Liver (tissue), 9 donors: ENCODE data around the gene TPPP3. TPM values are rescaled to one million over a fixed set of nuclear protein-coding genes. Genes with fewer than 3 reads are reported as not detected.

Experiments
- DNase-seq: peaks from one replicate; pipeline ENCODE4 v3.0.0-alpha.2; 2017; ENCODE audit warnings: low spot score
- H3K27ac ChIP-seq, 2 donors: one replicate each; pipeline ENCODE4 v1.7.0; 2013; ENCODE audit warnings: inconsistent platforms in 2 of 2, low read length in 2 of 2, control low read depth in 1 of 2, low read depth in 1 of 2, mild to moderate bottlenecking in 1 of 2
- H3K27me3 ChIP-seq, 4 donors: one replicate each; pipeline versions ENCODE4 v1.6.1 to v1.7.0; 2013; ENCODE audit warnings: low read length in 3 of 4, inconsistent platforms in 1 of 4, mild to moderate bottlenecking in 1 of 4, moderate library complexity in 1 of 4; ENCODE audit not compliant: control insufficient read depth in 4 of 4, insufficient read depth in 4 of 4
- H3K36me3 ChIP-seq, 4 donors: one replicate each; pipeline versions ENCODE4 v1.6.1 to v1.7.0; 2013; ENCODE audit warnings: low read length in 3 of 4, mild to moderate bottlenecking in 3 of 4, low read depth in 1 of 4, moderate library complexity in 1 of 4; ENCODE audit not compliant: control insufficient read depth in 4 of 4, insufficient read depth in 3 of 4
- H3K4me1 ChIP-seq, 4 donors: one replicate each; pipeline versions ENCODE4 v1.6.1 to v1.7.0; 2013; ENCODE audit warnings: low read length in 3 of 4, mild to moderate bottlenecking in 3 of 4, moderate library complexity in 1 of 4; ENCODE audit not compliant: control insufficient read depth in 4 of 4, insufficient read depth in 4 of 4
- H3K4me3 ChIP-seq, 3 donors: one replicate each; pipeline versions ENCODE4 v1.6.1 to v1.7.0; 2013; ENCODE audit warnings: low read length in 3 of 3, control low read depth in 1 of 3, low read depth in 1 of 3, mild to moderate bottlenecking in 1 of 3
- H3K9ac ChIP-seq, 2 donors: one replicate each; pipeline ENCODE4 v1.7.0; 2013; ENCODE audit warnings: low read length in 2 of 2, mild to moderate bottlenecking in 2 of 2, moderate library complexity in 2 of 2, control low read depth in 1 of 2, low read depth in 1 of 2
- H3K9me3 ChIP-seq, 4 donors: one replicate each; pipeline versions ENCODE4 v1.6.1 to v1.7.0; 2013; ENCODE audit warnings: low read length in 3 of 4; ENCODE audit not compliant: control insufficient read depth in 4 of 4
- EGR1 ChIP-seq, 2 donors: IDR thresholded peaks; 2 replicates each; pipeline ENCODE4 v1.6.1; 2016 to 2018; ENCODE audit warnings: antibody characterized with exemption in 2 of 2, low read depth in 2 of 2
- FOXA1 ChIP-seq: IDR thresholded peaks from 2 replicates; pipeline ENCODE4 v1.6.1; 2016; ENCODE audit warnings: antibody characterized with exemption
- FOXA2 ChIP-seq: IDR thresholded peaks from 2 replicates; pipeline ENCODE4 v1.6.1; 2016; ENCODE audit warnings: antibody characterized with exemption
- GABPA ChIP-seq, 2 donors: IDR thresholded peaks in 1 of 2; conservative IDR thresholded peaks in 1 of 2; 2 replicates each; pipeline ENCODE4 v1.6.1; 2016; ENCODE audit warnings: antibody characterized with exemption in 2 of 2, mild to moderate bottlenecking in 1 of 2, moderate library complexity in 1 of 2
- HNF4A ChIP-seq, 2 donors: conservative IDR thresholded peaks; 2 replicates each; pipeline ENCODE4 v1.6.1; 2016; ENCODE audit warnings: antibody characterized with exemption in 2 of 2, mild to moderate bottlenecking in 2 of 2
- HNF4G ChIP-seq: IDR thresholded peaks from 2 replicates; pipeline ENCODE4 v1.6.1; 2016; ENCODE audit warnings: antibody characterized with exemption
- JUND ChIP-seq, 2 donors: IDR thresholded peaks; 2 replicates each; pipeline ENCODE4 v1.6.1; 2016; ENCODE audit warnings: antibody characterized with exemption in 2 of 2
- NR2F2 ChIP-seq: IDR thresholded peaks from 2 replicates; pipeline ENCODE4 v1.6.1; 2016; ENCODE audit warnings: antibody characterized with exemption
- RAD21 ChIP-seq, 2 donors: IDR thresholded peaks; 2 replicates each; pipeline ENCODE4 v1.6.1; 2016; ENCODE audit warnings: antibody characterized with exemption in 2 of 2, mild to moderate bottlenecking in 2 of 2
- RXRA ChIP-seq, 2 donors: IDR thresholded peaks; 2 replicates each; pipeline ENCODE4 v1.6.1; 2017 to 2018; ENCODE audit warnings: antibody characterized with exemption in 2 of 2, mild to moderate bottlenecking in 1 of 2
- YY1 ChIP-seq: IDR thresholded peaks from 2 replicates; pipeline ENCODE4 v1.6.1; 2016; ENCODE audit warnings: antibody characterized with exemption, mild to moderate bottlenecking
- WGBS: extraction: QIAGEN DNeasy Blood & Tissue Kit; methylation state at CpG from one replicate; pipeline ENCODE4 v1.1.7; 2013; 5-methylcytosine and 5-hydroxymethylcytosine counted together
- polyA plus RNA-seq, 2 donors: library from polyadenylated mRNA; stranded (reverse) in 1 of 2; unstranded in 1 of 2; fragments of 200-250 nt in 1 of 2; fragments of >200 nt in 1 of 2; fragmentation: Nextera tagmentation in 1 of 2; extraction: Ambion mirVana in 1 of 2; gene quantifications; one replicate each; pipeline versions ENCODE4 v1.2.1 to v1.2.3, GENCODE V29; 2013 to 2015
- total RNA-seq, 2 donors: library from RNA; depleted of rRNA; stranded (reverse); fragments of >200 nt; gene quantifications; one replicate each; pipeline ENCODE4 v1.2.3, GENCODE V29; 2014
- TF ChIP-seq, protein P1 (sequence below): IDR thresholded peaks from 2 replicates; pipeline ENCODE4 v1.6.1; 2016; ENCODE audit warnings: antibody characterized with exemption
- TF ChIP-seq, protein P2 (sequence below): IDR thresholded peaks from 2 replicates; pipeline ENCODE4 v1.6.1; 2016; ENCODE audit warnings: antibody characterized with exemption
- TF ChIP-seq, protein P3 (sequence below): IDR thresholded peaks from 2 replicates; pipeline ENCODE4 v1.6.1; 2016; ENCODE audit warnings: antibody characterized with exemption
- TF ChIP-seq, protein P4 (sequence below): fragments of 150-350 bp; IDR thresholded peaks from 2 replicates; pipeline ENCODE4 v1.5.1; 2017; ENCODE audit warnings: improper control_type of control experiment, low read depth, low read length; ENCODE audit not compliant: missing input control
- TF ChIP-seq, protein P5 (sequence below): IDR thresholded peaks from 2 replicates; pipeline ENCODE4 v1.6.1; 2016; ENCODE audit warnings: antibody characterized with exemption, mild to moderate bottlenecking
- donor health status: healthy.
- donor health status: healthy.
- donor health status: healthy.
- donor health status: healthy.
- donor health status: healthy.

TPPP3 gene
- total and polyA plus RNA-seq, 4 donors: 0.28 to 0.84 (median 0.55) TPM

DNA sequence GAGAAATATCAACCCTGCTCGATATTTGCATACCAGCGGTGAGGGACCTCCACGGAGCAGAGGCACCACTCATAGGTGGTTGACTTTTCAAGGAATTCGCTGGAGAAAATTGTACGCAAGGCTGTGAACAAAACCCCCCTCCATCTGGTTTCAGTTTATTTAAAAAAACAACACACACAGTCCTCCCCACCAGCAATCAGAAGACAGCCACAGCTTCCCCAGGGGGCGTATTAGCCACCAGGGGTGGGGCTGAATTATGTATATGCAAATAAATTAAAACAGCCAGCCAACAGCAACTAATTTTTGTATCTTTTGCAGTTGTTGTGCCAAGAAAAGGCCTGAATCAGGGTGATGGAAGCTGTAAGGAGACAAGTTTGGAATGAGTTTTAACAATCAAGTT, 31.8 kb upstream of the TPPP3 start:
- peaks cover 0 to 4% (median 0%) of the 10 kb centered on the region in 4 donors for H3K27me3 ChIP-seq
- H3K9ac ChIP-seq: no peak overlapping the region
- H3K4me3 ChIP-seq: no peak overlapping the region

DNA sequence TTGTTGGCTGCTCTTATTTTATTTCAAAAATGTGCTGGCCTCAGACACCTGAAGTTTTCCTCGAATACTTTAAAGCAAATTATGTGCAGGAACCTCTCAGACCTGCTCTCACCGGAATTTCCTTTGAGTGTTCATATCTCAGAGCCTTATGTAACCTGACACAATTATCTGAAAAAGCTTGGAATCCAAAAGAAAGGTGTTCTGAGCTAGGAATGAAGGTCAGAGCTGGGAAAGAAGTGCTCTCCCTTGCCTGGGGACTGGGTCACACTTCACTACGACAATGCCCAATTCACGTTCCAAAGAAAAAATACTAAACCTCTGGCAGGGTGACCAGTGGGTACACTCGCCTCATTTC, 30.9 kb upstream of the TPPP3 start:
- Histone ChIP-seq H3K9me3 (no peaks in the 10 kb centered on the region), H3K27me3 (peaks cover 0 to 4% (median 0%) of the 10 kb centered on the region in 4 donors), H3K4me1 (peaks cover 0 to 12% (median 11%) of the 10 kb centered on the region in 4 donors), H3K27ac (no peak overlapping the region), H3K4me3 (no peak overlapping the region), H3K36me3 (no peaks in the 10 kb centered on the region), H3K9ac (no peak overlapping the region)
- DNase-seq: no peak
- 37% methylated on average over 5 of the region's 5 CpGs for WGBS
- TF ChIP-seq RXRA (IDR thresholded peaks at IDR 0.05) (no peak), YY1 (no peak), NR2F2 (no peak), GABPA (IDR thresholded peaks at IDR 0.05 in 1 of 2, conservative IDR thresholded peaks at IDR 0.05 in 1 of 2) (no peak), EGR1 (IDR thresholded peaks at IDR 0.05; ENCODE audit: low read depth in 2 of 2) (no peak), HNF4G (no peak), RAD21 (IDR thresholded peaks at IDR 0.05) (no peak), FOXA2 (no peak)
- TF ChIP-seq, protein P1, sequence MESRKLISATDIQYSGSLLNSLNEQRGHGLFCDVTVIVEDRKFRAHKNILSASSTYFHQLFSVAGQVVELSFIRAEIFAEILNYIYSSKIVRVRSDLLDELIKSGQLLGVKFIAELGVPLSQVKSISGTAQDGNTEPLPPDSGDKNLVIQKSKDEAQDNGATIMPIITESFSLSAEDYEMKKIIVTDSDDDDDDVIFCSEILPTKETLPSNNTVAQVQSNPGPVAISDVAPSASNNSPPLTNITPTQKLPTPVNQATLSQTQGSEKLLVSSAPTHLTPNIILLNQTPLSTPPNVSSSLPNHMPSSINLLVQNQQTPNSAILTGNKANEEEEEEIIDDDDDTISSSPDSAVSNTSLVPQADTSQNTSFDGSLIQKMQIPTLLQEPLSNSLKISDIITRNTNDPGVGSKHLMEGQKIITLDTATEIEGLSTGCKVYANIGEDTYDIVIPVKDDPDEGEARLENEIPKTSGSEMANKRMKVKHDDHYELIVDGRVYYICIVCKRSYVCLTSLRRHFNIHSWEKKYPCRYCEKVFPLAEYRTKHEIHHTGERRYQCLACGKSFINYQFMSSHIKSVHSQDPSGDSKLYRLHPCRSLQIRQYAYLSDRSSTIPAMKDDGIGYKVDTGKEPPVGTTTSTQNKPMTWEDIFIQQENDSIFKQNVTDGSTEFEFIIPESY: no peak
- TF ChIP-seq, protein P2, sequence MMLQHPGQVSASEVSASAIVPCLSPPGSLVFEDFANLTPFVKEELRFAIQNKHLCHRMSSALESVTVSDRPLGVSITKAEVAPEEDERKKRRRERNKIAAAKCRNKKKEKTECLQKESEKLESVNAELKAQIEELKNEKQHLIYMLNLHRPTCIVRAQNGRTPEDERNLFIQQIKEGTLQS: no peak
- TF ChIP-seq, protein P3, sequence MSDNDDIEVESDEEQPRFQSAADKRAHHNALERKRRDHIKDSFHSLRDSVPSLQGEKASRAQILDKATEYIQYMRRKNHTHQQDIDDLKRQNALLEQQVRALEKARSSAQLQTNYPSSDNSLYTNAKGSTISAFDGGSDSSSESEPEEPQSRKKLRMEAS: no peak
- TF ChIP-seq, protein P4, sequence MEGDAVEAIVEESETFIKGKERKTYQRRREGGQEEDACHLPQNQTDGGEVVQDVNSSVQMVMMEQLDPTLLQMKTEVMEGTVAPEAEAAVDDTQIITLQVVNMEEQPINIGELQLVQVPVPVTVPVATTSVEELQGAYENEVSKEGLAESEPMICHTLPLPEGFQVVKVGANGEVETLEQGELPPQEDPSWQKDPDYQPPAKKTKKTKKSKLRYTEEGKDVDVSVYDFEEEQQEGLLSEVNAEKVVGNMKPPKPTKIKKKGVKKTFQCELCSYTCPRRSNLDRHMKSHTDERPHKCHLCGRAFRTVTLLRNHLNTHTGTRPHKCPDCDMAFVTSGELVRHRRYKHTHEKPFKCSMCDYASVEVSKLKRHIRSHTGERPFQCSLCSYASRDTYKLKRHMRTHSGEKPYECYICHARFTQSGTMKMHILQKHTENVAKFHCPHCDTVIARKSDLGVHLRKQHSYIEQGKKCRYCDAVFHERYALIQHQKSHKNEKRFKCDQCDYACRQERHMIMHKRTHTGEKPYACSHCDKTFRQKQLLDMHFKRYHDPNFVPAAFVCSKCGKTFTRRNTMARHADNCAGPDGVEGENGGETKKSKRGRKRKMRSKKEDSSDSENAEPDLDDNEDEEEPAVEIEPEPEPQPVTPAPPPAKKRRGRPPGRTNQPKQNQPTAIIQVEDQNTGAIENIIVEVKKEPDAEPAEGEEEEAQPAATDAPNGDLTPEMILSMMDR: no peak

More for the DNA sequence above, 31.8 kb upstream of the TPPP3 start:
- H3K4me1 ChIP-seq: peaks cover 2 to 20% (median 19%) of the 10 kb centered on the region in 4 donors
- WGBS: 39% methylated on average over 6 of the region's 6 CpGs
- no peak overlapping the region for H3K27ac ChIP-seq
- no peak for TF ChIP-seq RXRA (IDR thresholded peaks at IDR 0.05)
- TF ChIP-seq, protein P1: no peak
- TF ChIP-seq, protein P5, sequence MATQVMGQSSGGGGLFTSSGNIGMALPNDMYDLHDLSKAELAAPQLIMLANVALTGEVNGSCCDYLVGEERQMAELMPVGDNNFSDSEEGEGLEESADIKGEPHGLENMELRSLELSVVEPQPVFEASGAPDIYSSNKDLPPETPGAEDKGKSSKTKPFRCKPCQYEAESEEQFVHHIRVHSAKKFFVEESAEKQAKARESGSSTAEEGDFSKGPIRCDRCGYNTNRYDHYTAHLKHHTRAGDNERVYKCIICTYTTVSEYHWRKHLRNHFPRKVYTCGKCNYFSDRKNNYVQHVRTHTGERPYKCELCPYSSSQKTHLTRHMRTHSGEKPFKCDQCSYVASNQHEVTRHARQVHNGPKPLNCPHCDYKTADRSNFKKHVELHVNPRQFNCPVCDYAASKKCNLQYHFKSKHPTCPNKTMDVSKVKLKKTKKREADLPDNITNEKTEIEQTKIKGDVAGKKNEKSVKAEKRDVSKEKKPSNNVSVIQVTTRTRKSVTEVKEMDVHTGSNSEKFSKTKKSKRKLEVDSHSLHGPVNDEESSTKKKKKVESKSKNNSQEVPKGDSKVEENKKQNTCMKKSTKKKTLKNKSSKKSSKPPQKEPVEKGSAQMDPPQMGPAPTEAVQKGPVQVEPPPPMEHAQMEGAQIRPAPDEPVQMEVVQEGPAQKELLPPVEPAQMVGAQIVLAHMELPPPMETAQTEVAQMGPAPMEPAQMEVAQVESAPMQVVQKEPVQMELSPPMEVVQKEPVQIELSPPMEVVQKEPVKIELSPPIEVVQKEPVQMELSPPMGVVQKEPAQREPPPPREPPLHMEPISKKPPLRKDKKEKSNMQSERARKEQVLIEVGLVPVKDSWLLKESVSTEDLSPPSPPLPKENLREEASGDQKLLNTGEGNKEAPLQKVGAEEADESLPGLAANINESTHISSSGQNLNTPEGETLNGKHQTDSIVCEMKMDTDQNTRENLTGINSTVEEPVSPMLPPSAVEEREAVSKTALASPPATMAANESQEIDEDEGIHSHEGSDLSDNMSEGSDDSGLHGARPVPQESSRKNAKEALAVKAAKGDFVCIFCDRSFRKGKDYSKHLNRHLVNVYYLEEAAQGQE: no peak
- no peak for TF ChIP-seq HNF4A (conservative IDR thresholded peaks at IDR 0.05)
- no peak for TF ChIP-seq FOXA1
- no peak for TF ChIP-seq NR2F2
- TF ChIP-seq, protein P3: no peak
- TF ChIP-seq FOXA2: no peak
- no peak for TF ChIP-seq HNF4G
- TF ChIP-seq JUND (IDR thresholded peaks at IDR 0.05): no peak
- TF ChIP-seq GABPA (IDR thresholded peaks at IDR 0.05 in 1 of 2, conservative IDR thresholded peaks at IDR 0.05 in 1 of 2): no peak
- TF ChIP-seq RAD21 (IDR thresholded peaks at IDR 0.05): no peak
- H3K36me3 ChIP-seq: no peaks in the 10 kb centered on the region
- H3K9me3 ChIP-seq: no peaks in the 10 kb centered on the region
- DNase-seq: no peak
